Central memory CD8-positive, alpha-beta T cell (primary cell): ENCODE measurements around the gene TRIP10.
"Not testable (repeated sequence)": the region's sequence is repeated elsewhere in the genome, so short reads cannot be mapped to it uniquely, and the experiment has no call there.

Experiments used
- ATAC-seq: fragments of 150-1000 bp; cut with Tn5 transposase; replicated peaks from 2 replicates; pipeline ENCODE4 v1.10.0; 2022; ENCODE audit warnings: mild to moderate bottlenecking, moderate FRiP score, moderate number of reproducible peaks; ENCODE audit not compliant: poor library complexity, severe bottlenecking; ENCODE audit errors: extremely low read depth
- DNase-seq, 2 donors: peaks; one replicate each; pipeline ENCODE4 v3.0.0; 2021; ENCODE audit warnings: low spot score in 2 of 2
- H3K27ac Mint-ChIP-seq: one replicate; pipeline ENCODE4 v1.8.0; 2022; ENCODE audit warnings: low read depth, mild to moderate bottlenecking, moderate library complexity, mixed read lengths
- H3K27me3 Mint-ChIP-seq: one replicate; pipeline ENCODE4 v1.8.0; 2022; ENCODE audit warnings: mixed read lengths
- H3K36me3 Mint-ChIP-seq: one replicate; pipeline ENCODE4 v1.8.0; 2022; ENCODE audit warnings: mild to moderate bottlenecking, moderate library complexity, mixed read lengths; ENCODE audit not compliant: insufficient read depth
- H3K4me1 Mint-ChIP-seq: one replicate; pipeline ENCODE4 v1.8.0; 2022; ENCODE audit warnings: mixed read lengths
- H3K4me3 Mint-ChIP-seq: one replicate; pipeline ENCODE4 v1.8.0; 2022; ENCODE audit warnings: mild to moderate bottlenecking, moderate library complexity, mixed read lengths
- H3K9me3 Mint-ChIP-seq: one replicate; pipeline ENCODE4 v1.8.0; 2022; ENCODE audit warnings: mixed read lengths

Gene TRIP10

DNA sequence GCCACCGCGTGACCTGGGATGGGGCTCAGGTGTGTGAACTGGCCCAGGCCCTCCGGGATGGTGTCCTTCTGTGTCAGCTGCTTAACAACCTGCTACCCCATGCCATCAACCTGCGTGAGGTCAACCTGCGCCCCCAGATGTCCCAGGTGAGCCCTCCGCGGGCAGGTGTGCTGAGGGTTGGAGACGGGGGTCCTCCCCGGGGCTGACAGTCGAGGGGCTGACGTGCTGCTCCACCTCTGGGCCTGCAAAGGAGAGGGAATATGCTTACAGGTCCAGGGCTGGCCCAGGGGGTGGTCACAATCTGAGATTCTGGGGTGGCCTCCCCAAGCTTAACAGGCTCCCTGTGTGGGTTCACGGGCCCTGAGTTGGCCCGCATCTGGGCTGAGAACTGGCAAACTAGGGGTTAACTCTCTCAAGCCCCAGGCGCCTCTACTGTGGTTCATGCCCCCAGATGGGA lies 33.4 kb downstream of the TRIP10 start:
- Mint-ChIP-seq H3K27ac (peak overlapping the region; percentile 86), H3K4me1 (peaks cover 55% of the 10 kb centered on the region), H3K4me3 (peak overlapping the region; percentile 93), H3K27me3 (no peaks in the 10 kb centered on the region), H3K9me3 (no peaks in the 10 kb centered on the region), H3K36me3 (peaks cover 14% of the 10 kb centered on the region)
- ATAC-seq, result no peak
- no peak for DNase-seq

DNA sequence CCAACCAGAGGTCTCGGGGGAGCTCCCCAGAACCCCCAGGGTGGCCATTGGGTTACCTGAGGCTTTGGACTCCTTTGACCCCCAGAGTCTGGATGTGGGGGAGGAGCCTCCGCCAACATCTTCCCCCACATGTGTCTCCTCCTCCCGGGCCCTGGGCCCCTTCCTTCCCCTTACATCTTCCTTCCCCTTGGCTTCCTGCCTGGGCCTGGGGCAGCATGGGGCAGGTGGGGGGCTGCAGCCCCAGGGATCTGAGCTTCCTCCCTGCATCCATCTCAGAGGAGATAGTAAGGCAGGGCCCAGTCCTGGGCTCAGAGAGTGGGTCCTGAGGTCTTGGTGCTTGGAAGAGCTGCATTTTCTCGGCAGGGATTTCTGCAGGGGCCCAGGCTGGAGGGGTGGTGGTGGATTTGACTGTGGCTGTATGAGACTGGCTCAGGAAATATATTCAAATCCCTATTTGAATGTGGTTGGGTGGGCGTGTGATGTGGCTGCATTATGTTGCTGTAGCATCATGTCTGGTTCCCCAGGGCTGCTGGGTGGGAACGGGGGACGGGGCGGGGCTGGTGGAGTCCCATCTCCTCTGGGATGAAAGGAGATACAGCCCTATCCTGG lies 33.9 kb downstream of the TRIP10 start:
- no peaks in the 10 kb centered on the region for H3K9me3 Mint-ChIP-seq
- no peak for DNase-seq
- peaks cover 17% of the 10 kb centered on the region for H3K36me3 Mint-ChIP-seq
- H3K27ac Mint-ChIP-seq, result peak overlapping the region; percentile 86
- peaks cover 55% of the 10 kb centered on the region for H3K4me1 Mint-ChIP-seq
- peak; percentile 34 for ATAC-seq
- no peaks in the 10 kb centered on the region for H3K27me3 Mint-ChIP-seq
- H3K4me3 Mint-ChIP-seq, result peak overlapping the region; percentile 93

DNA sequence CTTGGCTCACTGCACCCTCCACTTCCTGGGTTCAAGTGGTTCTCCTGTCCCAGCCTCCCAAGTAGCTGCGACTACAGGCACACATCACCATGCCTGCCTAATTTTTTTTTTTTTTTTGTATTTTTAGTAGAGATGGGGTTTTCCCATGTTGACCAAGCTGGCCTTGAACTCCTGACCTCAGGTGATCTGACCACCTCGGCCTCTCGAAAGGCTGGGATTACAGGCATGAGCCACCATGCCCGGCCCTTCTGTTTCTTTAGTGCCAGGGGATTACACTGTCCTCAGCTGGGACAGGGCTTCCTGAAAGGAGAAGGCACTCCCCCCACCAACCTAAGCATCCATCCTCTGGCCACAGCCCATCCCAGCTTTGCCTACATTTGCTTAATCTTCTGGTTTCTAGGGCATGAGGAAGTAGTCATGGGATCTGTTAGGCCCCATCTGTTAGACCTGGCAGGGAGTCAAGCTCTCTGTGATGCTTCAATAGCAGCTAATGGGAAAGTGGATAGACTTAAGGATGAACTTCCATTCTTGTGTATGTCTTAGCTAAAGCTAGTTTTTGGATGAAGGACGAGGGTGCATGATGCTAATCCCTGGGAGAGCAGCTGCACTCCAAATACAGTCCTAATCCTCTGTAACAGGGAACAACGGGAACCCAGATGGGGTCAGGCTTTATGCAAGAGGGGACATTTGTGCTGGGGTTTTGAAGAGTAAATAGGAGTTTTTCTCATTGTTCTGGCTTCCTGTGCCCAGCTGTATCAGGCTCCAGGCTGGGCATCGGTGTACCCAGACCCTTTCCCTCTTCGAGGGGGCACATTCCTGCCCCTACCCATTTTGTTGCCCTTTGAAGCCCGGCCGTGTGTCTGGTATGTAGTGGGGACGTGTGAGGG lies 35.6 kb downstream of the TRIP10 start:
- Mint-ChIP-seq H3K27me3 (no peaks in the 10 kb centered on the region), H3K4me1 (peaks cover 59% of the 10 kb centered on the region), H3K9me3 (no peaks in the 10 kb centered on the region), H3K27ac (peak overlapping the region; percentile 77), H3K36me3 (peaks cover 17% of the 10 kb centered on the region), H3K4me3 (peak overlapping the region; percentile 93)
- ATAC-seq (no peak), DNase-seq (no peak)

DNA sequence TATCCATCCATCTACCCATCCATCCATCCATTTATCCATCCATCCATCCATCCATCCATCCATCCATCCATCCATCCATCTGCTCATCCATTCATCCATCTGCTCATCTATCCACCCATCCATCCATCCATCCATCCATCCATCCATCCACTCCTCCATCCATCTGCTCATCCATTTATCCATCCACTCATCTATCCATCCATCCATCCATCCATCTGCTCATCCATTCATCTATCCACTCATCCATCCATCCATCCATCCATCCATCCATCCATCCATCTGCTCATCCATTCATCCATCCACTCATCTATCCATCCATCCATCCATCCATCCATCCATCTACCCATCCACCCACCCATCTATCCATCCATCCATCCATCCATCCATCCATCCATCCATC lies 36.6 kb downstream of the TRIP10 start:
- DNase-seq, ATAC-seq, H3K27ac Mint-ChIP-seq, H3K9me3 Mint-ChIP-seq, H3K27me3 Mint-ChIP-seq: not testable (repeated sequence)
- Mint-ChIP-seq H3K36me3 (peaks cover 23% of the 10 kb centered on the region), H3K4me3 (peak overlapping the region; percentile 14), H3K4me1 (peaks cover 64% of the 10 kb centered on the region)

DNA sequence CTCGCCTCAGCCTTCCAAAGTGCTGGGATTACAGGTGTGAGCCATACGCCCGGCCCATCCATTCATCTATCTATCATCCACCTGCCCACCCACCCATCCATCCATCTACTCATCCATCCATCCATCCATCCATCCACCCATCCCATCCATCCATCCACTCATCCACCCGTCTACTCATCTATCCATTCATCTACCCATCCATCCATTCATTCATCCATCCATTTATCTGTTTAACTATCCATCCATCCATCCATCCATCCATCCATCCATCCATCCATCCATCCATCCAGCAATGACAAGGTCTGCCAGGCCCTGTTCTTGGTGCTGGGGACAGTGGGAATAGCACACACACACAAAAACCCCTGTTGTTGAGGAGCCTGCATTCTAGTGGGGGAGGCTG lies 37.5 kb downstream of the TRIP10 start:
- peaks cover 64% of the 10 kb centered on the region for H3K4me1 Mint-ChIP-seq
- H3K9me3 Mint-ChIP-seq, result no peaks in the 10 kb centered on the region
- no peaks in the 10 kb centered on the region for H3K27me3 Mint-ChIP-seq
- H3K27ac Mint-ChIP-seq, result peak overlapping the region; percentile 13
- ATAC-seq (no peak), DNase-seq (no peak)
- H3K36me3 Mint-ChIP-seq, result peaks cover 29% of the 10 kb centered on the region
- H3K4me3 Mint-ChIP-seq, result peak overlapping the region; percentile 18

DNA sequence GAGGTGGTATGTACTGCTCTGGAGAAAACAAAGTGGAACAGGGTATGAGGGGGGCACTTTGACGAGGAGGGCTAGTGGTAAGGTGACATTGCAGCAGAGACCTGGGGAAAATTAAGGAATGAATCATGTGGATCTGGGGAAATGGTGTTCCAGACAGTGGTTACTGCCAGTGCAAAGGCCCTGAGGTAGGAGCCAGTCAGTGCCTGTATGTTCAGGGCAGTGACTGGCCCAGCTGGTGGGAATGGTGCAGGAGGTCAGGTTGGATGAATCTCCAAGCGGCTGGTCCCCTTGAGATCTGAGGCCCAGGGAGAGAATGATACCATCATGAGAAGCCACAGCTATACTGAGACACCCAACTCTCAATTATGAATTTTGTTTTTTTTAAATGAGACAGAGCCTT lies 38.0 kb downstream of the TRIP10 start:
- Mint-ChIP-seq H3K27me3 (no peaks in the 10 kb centered on the region), H3K4me3 (peak overlapping the region; percentile 18), H3K27ac (peak overlapping the region; percentile 57), H3K36me3 (peaks cover 27% of the 10 kb centered on the region), H3K4me1 (peaks cover 60% of the 10 kb centered on the region), H3K9me3 (no peaks in the 10 kb centered on the region)
- ATAC-seq (no peak), DNase-seq (no peak)

DNA sequence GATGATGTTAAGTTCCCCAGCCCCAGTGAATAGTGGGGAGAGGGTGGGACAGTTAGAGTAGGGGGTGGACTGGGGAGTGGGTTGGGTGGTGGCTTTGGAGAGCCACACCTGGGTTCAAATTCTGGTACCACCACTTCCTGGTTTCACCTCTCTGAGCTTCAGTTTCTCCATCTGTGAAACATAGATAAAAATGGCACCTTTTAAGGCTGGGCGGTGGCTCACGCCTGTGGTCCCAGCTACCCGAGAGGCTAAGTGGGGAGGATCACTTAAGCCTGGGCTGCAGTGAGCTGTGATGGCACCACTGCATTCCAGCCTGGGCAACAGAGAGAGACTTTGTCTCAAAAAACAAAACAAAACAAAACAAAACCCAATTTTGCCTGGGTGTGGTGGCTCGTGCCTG lies 38.9 kb downstream of the TRIP10 start:
- peaks cover 24% of the 10 kb centered on the region for H3K36me3 Mint-ChIP-seq
- peak overlapping the region; percentile 44 for H3K4me3 Mint-ChIP-seq
- no peaks in the 10 kb centered on the region for H3K9me3 Mint-ChIP-seq
- peaks cover 57% of the 10 kb centered on the region for H3K4me1 Mint-ChIP-seq
- ATAC-seq (no peak), DNase-seq (no peak)
- H3K27me3 Mint-ChIP-seq, result no peaks in the 10 kb centered on the region
- peak overlapping the region; percentile 57 for H3K27ac Mint-ChIP-seq

DNA sequence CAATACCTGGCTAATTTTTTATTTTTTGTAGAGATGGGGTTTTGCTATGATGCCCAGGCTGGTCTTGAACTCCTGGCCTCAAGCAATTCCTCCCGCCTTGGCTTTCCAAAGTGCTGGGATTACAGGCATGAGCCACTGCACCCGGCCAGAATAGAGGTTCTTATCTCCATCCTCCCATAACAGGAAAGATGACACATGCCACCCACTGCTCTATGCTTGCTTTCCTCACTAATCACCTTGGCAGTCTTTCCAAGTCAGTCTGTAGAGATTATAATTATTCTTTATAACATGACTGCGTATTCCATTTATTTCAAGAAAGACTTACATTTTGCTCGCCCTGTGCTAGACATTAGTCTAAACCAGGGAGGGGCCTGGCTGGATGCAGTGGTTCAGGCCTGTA lies 39.7 kb downstream of the TRIP10 start:
- Mint-ChIP-seq H3K4me3 (no peak overlapping the region), H3K4me1 (peaks cover 60% of the 10 kb centered on the region), H3K27ac (no peak overlapping the region), H3K9me3 (no peaks in the 10 kb centered on the region), H3K27me3 (no peaks in the 10 kb centered on the region), H3K36me3 (peaks cover 24% of the 10 kb centered on the region)
- no peak for ATAC-seq
- DNase-seq, result no peak

DNA sequence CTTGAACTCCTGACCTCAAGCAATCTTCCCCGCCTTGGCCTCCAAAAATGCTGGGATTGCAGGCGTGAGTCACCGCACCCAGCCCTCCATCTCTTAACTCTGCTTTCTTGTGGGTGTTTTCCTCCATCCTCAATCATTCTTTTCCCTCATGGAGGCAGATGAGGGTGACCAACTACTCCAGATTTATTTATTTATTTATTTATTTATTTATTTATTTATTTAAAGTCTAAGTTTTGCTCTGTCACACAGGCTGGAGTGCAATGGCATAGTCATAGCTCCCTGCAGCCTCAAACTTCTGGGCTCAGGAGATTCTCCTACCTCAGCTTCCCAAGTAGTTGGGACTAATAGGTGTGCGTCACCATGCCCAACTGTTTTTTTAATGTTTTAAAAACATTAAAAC lies 47.9 kb downstream of the TRIP10 start:
- H3K4me3 Mint-ChIP-seq, result no peak overlapping the region
- H3K36me3 Mint-ChIP-seq, result peaks cover 35% of the 10 kb centered on the region
- H3K4me1 Mint-ChIP-seq, result peaks cover 52% of the 10 kb centered on the region
- no peaks in the 10 kb centered on the region for H3K27me3 Mint-ChIP-seq
- H3K27ac Mint-ChIP-seq, result no peak overlapping the region
- H3K9me3 Mint-ChIP-seq, result no peaks in the 10 kb centered on the region
- no peak for ATAC-seq
- DNase-seq, result no peak

DNA sequence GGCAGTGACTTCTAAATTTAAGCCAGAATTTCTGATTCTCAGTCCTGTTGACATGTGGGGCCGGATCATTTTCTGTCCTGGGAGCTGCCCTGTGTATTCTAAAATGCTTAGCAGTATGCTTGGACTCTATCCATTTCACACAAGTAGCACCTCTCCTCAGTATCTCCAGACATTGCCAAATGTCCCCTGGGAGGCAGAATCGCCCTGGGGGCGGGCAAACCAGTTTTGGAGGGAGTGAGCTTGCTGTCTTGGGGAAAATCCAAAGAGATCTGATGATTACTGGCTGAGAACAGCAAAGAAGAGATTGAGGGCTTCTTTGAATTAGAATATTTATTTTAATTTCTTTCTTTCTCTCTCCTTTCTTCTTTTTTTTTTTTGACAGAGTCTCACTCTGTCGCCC lies 49.4 kb downstream of the TRIP10 start:
- peak overlapping the region; percentile 68 for H3K27ac Mint-ChIP-seq
- no peak overlapping the region for H3K4me3 Mint-ChIP-seq
- no peak for DNase-seq
- H3K36me3 Mint-ChIP-seq, result peaks cover 37% of the 10 kb centered on the region
- no peaks in the 10 kb centered on the region for H3K9me3 Mint-ChIP-seq
- no peaks in the 10 kb centered on the region for H3K27me3 Mint-ChIP-seq
- ATAC-seq, result no peak
- H3K4me1 Mint-ChIP-seq, result peaks cover 56% of the 10 kb centered on the region

DNA sequence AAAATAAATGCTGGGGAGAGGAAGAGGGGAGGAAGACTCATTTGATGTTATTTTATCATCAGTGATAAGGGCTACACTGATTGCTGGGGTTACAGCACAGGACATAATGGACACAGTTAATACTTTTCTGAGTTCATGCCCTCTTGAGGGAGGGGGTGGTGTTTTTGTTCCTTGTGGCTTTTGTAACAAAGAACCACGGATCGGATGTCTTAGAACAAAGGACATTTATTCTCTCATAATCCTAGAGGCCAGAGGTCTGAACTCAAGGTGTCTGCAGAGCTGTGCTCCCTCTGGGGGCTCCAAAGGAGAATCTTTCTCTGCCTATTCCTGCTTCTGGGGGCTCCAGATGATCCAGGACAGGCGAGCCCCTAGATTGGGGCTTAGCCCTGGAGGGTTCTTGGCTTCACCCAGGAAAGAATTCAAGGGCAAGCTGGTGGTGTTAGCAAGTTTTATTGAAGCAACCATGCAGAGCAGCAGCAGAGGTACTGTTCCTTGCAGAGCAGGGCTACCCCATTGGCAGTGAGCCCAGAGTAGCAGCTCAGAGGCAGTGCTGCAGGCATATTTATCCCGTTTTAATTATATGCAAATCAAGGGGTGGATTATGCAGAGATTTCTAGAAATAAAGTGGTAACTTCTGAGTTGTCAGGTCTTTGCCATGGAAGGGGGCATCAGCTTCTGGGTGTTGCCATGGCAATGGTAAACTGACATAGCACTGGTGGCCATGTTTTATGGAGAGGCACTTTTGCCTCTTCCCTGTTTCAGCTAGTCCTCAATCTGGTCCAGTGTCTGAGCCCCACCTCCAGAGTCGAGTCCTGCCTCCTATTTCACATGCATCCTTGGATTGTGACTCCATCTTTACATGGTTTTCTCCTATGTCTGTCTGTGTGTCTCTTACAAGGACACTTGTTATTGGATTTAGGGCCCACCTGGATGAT lies 51.0 kb downstream of the TRIP10 start:
- Mint-ChIP-seq H3K27me3 (no peaks in the 10 kb centered on the region), H3K4me1 (peaks cover 60% of the 10 kb centered on the region), H3K36me3 (peaks cover 27% of the 10 kb centered on the region), H3K4me3 (no peak overlapping the region), H3K9me3 (no peaks in the 10 kb centered on the region), H3K27ac (peak overlapping the region; percentile 73)
- ATAC-seq, result no peak
- DNase-seq, result no peak

DNA sequence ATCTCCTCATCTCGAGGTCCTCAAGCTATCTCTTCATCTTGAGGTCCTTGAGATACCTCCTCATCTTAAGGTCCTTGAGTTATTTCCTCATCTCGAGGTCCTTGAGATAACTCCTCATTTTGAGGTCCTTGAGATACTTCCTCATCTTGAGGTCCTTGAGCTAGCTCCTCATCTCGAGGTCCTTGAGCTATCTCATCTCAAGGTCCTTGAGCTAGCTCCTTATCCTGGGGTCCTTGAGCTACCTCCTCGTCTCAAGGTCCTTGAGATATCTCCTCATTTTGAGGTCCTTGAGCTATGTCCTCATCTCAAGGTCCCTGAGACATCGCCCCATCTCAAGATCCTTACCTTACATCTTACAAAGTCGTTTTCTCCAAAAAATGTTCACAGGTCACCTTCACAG lies 51.8 kb downstream of the TRIP10 start:
- no peaks in the 10 kb centered on the region for H3K9me3 Mint-ChIP-seq
- no peak for ATAC-seq
- H3K4me1 Mint-ChIP-seq, result peaks cover 62% of the 10 kb centered on the region
- peak overlapping the region; percentile 73 for H3K27ac Mint-ChIP-seq
- no peaks in the 10 kb centered on the region for H3K27me3 Mint-ChIP-seq
- peaks cover 20% of the 10 kb centered on the region for H3K36me3 Mint-ChIP-seq
- no peak for DNase-seq
- H3K4me3 Mint-ChIP-seq, result no peak overlapping the region
